Ishikawa (cell line): Measurements from ENCODE around the gene NTM.

Source experiments
- CEBPB ChIP-seq: IDR thresholded peaks from 2 replicates; pipeline ENCODE4 v1.6.1; 2012
- EGR1 ChIP-seq: IDR thresholded peaks from 2 replicates; pipeline ENCODE4 v1.6.1; 2012
- EP300 ChIP-seq: IDR thresholded peaks from 2 replicates; pipeline ENCODE4 v1.6.1; 2012; ENCODE audit warnings: borderline replicate concordance
- FOXM1 ChIP-seq: IDR thresholded peaks from 2 replicates; pipeline ENCODE4 v1.6.1; 2012; ENCODE audit warnings: low read depth, borderline replicate concordance
- TEAD4 ChIP-seq: IDR thresholded peaks from 2 replicates; pipeline ENCODE4 v1.6.1; 2012
- YY1 ChIP-seq: IDR thresholded peaks from 2 replicates; pipeline ENCODE4 v1.6.1; 2012; ENCODE audit warnings: low read depth
- TF ChIP-seq, protein P1 (sequence below): IDR thresholded peaks from 2 replicates; pipeline ENCODE4 v1.6.1; 2012; ENCODE audit warnings: low read depth, mild to moderate bottlenecking

GRCh38 chr11:131581046-131581445, 210.6 kb downstream of the NTM start:
- TF ChIP-seq EP300 = no peak
- no peak for TF ChIP-seq FOXM1
- no peak for TF ChIP-seq TEAD4
- no peak for TF ChIP-seq CEBPB
- no peak for TF ChIP-seq YY1
- no peak for TF ChIP-seq EGR1
- TF ChIP-seq, protein P1, sequence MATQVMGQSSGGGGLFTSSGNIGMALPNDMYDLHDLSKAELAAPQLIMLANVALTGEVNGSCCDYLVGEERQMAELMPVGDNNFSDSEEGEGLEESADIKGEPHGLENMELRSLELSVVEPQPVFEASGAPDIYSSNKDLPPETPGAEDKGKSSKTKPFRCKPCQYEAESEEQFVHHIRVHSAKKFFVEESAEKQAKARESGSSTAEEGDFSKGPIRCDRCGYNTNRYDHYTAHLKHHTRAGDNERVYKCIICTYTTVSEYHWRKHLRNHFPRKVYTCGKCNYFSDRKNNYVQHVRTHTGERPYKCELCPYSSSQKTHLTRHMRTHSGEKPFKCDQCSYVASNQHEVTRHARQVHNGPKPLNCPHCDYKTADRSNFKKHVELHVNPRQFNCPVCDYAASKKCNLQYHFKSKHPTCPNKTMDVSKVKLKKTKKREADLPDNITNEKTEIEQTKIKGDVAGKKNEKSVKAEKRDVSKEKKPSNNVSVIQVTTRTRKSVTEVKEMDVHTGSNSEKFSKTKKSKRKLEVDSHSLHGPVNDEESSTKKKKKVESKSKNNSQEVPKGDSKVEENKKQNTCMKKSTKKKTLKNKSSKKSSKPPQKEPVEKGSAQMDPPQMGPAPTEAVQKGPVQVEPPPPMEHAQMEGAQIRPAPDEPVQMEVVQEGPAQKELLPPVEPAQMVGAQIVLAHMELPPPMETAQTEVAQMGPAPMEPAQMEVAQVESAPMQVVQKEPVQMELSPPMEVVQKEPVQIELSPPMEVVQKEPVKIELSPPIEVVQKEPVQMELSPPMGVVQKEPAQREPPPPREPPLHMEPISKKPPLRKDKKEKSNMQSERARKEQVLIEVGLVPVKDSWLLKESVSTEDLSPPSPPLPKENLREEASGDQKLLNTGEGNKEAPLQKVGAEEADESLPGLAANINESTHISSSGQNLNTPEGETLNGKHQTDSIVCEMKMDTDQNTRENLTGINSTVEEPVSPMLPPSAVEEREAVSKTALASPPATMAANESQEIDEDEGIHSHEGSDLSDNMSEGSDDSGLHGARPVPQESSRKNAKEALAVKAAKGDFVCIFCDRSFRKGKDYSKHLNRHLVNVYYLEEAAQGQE = no peak
